Omental fat pad (tissue), 4 donors: ENCODE data around the gene RBFOX2. TPM values are rescaled to one million over a fixed set of nuclear protein-coding genes. Genes with fewer than 3 reads are reported as not detected.

Experiments used
- ATAC-seq: fragments of 150-250 bp; one replicate; pipeline ENCODE4 v1.9.1; 2016; ENCODE audit warnings: mild to moderate bottlenecking, moderate library complexity; ENCODE audit not compliant: low FRiP score
- DNase-seq: peaks from one replicate; pipeline ENCODE4 v3.0.0-alpha.2; 2019; ENCODE audit warnings: low spot score
- CTCF ChIP-seq, 3 donors: fragments of 450-650 bp; IDR thresholded peaks; one replicate each; pipeline ENCODE4 v1.5.1; 2016 to 2017; ENCODE audit warnings: antibody characterized with exemption in 3 of 3, mild to moderate bottlenecking in 3 of 3, moderate library complexity in 2 of 3
- total RNA-seq, 4 donors: library from RNA; depleted of rRNA; stranded (reverse); fragments of >200 nt; gene quantifications; one replicate each; pipeline ENCODE4 v1.1.0, GENCODE V29; 2016

RBFOX2 gene
- total RNA-seq, 4 donors from 2014 or later, result 41.2 to 80.7 (median 60.1) TPM

- ATAC-seq (no peak), DNase-seq (no peak)
- no peak for TF ChIP-seq CTCF (IDR thresholded peaks at IDR 0.05)
Measured at GRCh38 chr22:35970616-35971455, 57.8 kb downstream of the RBFOX2 start.

DNA sequence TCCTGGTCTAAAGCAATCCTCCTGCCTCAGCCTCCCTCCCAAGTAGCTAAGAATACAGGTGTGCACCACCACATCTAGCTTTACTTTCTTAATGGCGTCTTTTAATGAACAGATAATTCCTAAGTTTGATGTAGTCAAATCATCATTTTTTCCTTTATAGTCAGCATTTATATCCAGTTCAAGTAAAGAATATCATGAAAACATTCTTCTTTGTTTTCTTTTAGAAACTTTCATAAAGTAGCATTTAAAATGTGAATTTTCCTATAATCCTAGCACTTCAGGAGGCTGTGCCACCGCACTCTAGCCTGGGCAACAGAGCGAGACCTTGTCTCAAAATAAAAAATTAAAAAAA, 61.6 kb downstream of the RBFOX2 start:
- no peak for DNase-seq
- no peak for ATAC-seq
- no peak for TF ChIP-seq CTCF (IDR thresholded peaks at IDR 0.05)

DNA sequence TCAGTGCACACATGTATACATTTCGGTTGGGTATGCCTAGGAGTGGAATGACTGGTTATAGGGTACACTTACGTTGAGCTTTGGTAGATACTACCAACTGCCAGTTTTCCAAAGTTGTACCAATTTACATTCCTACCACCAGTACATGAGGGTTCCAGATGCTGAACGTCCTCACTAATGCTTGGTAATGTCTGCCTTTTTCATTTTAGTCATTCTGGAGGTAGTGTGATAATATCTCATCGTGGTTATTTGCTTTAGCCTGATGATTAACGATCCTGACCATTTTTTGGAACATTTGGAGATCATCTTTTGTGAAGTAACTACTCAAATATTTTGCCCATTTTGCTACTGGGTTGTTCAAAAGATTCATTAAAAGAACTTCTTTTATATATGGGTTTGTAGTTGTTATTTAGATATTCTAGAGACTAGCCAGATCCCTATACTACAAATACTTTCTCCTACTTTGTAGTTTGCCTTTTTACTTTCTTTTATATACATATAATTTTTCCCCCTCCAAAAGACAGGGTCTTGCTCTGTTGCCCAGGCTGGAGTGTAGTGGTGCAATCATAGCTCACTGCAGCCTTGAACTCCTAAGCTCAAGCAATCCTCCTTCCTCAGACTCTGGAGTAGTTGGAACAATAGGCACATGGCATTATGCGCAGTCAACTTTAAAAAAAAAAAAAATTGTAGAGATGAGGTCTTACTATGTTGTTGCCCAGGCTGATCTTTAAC, 62.1 kb downstream of the RBFOX2 start:
- DNase-seq, result no peak
- no peak for ATAC-seq
- TF ChIP-seq CTCF (IDR thresholded peaks at IDR 0.05), result no peak

- no peak for DNase-seq
- ATAC-seq, result no peak
- no peak for TF ChIP-seq CTCF (IDR thresholded peaks at IDR 0.05)
Measured at GRCh38 chr22:35963237-35963810, 65.3 kb downstream of the RBFOX2 start.

- DNase-seq, result no peak
- TF ChIP-seq CTCF (IDR thresholded peaks at IDR 0.05), result no peak
Measured at GRCh38 chr22:35961480-35962295, 66.9 kb downstream of the RBFOX2 start.

DNA sequence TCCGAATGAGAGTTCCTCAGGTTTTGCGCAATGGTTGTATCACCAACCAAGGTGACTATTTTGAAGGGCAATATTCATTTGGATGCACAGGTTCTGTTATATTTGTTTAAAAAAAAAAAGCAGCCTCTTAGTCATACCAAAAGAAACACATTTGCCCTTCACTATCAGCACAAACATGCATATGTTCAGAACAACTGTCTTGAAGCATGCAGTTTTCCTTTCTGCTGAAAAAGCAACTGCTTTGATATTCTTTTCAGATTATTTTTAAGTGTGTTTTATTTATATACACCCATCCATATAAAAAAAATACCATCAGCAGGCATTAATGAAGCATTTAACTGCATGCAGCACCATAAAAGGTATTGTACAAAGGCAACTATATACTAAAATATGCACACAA, 67.8 kb downstream of the RBFOX2 start:
- no peak for TF ChIP-seq CTCF (IDR thresholded peaks at IDR 0.05)
- no peak for ATAC-seq
- DNase-seq, result no peak

More at GRCh38 chr22:35961480-35962295, 66.9 kb downstream of the RBFOX2 start:
- ATAC-seq, result peak; percentile 73
